OCI-LY7 (cell line): ENCODE measurements around the gene ELMO1.

Experiments
- EZH2phosphoT487 ChIP-seq: fragments of 200-600 bp; sonication (generic); IDR thresholded peaks from 2 replicates; pipeline ENCODE4 v1.6.1; 2018; ENCODE audit warnings: low read depth, borderline replicate concordance, mild to moderate bottlenecking, mixed run types, antibody characterized with exemption, low read length, moderate library complexity, mixed read lengths
- TF ChIP-seq, protein P1 (sequence below): fragments of 200-600 bp; sonication (generic); conservative IDR thresholded peaks from 2 replicates; pipeline ENCODE4 v1.5.1; 2014; ENCODE audit warnings: mild to moderate bottlenecking, antibody characterized with exemption, low read length, moderate library complexity, mixed read lengths

DNA sequence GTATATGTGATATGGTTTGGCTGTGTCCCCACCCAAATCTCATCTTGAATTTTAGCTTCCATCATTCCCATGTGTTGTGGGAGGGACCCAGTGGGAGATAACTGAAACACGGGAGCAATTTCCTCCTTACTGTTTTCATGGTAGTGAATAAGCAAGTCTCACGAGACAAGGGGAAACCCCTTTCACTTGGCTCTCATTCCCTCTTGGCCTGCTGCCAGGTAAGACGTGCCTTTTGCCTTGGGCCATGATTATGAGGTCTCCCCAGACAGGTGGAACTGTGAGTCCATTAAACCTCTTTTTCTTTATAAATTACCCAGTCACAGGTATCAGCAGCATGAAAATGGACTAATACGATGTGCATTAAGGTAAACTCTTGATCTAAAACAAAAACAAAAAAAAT lies 367.2 kb downstream of the ELMO1 start:
- TF ChIP-seq, protein P1, sequence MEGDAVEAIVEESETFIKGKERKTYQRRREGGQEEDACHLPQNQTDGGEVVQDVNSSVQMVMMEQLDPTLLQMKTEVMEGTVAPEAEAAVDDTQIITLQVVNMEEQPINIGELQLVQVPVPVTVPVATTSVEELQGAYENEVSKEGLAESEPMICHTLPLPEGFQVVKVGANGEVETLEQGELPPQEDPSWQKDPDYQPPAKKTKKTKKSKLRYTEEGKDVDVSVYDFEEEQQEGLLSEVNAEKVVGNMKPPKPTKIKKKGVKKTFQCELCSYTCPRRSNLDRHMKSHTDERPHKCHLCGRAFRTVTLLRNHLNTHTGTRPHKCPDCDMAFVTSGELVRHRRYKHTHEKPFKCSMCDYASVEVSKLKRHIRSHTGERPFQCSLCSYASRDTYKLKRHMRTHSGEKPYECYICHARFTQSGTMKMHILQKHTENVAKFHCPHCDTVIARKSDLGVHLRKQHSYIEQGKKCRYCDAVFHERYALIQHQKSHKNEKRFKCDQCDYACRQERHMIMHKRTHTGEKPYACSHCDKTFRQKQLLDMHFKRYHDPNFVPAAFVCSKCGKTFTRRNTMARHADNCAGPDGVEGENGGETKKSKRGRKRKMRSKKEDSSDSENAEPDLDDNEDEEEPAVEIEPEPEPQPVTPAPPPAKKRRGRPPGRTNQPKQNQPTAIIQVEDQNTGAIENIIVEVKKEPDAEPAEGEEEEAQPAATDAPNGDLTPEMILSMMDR = no peak
- no peak for TF ChIP-seq EZH2phosphoT487
